A549 (cell line): ENCODE measurements around the gene GNAL.

ENCODE experiments used
- CBX8 ChIP-seq: fragments of 200-600 bp; sonication (generic); IDR thresholded peaks from 2 replicates; pipeline ENCODE4 v1.6.1; 2016
- CHD4 ChIP-seq: fragments of 200-600 bp; sonication (generic); IDR thresholded peaks from 2 replicates; pipeline ENCODE4 v1.6.1; 2016; ENCODE audit warnings: antibody characterized with exemption, mild to moderate bottlenecking, borderline replicate concordance
- CTCF ChIP-seq: fragments of >200 bp; sonication (Bioruptor Twin); formaldehyde crosslinking; IDR thresholded peaks from 3 replicates; pipeline ENCODE4 v1.5.1; 2016
- ESRRA ChIP-seq: fragments of 150-350 bp; IDR thresholded peaks from 2 replicates; pipeline ENCODE4 v1.6.1; 2014; ENCODE audit warnings: mild to moderate bottlenecking, low read length, borderline replicate concordance
- MAX ChIP-seq: IDR thresholded peaks from 2 replicates; pipeline ENCODE4 v1.6.1; 2012
- RAD21 ChIP-seq, 2 experiments: fragments of >200 bp in 1 of 2; sonication (Bioruptor Twin) in 1 of 2; formaldehyde crosslinking in 1 of 2; IDR thresholded peaks in 1 of 2; conservative IDR thresholded peaks in 1 of 2; 2 replicates in 1 of 2; 3 replicates in 1 of 2; pipeline ENCODE4 v1.6.1; 2012 to 2018; ENCODE audit warnings: inconsistent platforms in 1 of 2
- REST ChIP-seq: fragments of 200-600 bp; sonication (generic); IDR thresholded peaks from 2 replicates; pipeline ENCODE4 v1.6.1; 2016; ENCODE audit warnings: antibody characterized with exemption, mild to moderate bottlenecking, moderate library complexity

- no peak for TF ChIP-seq CTCF
- no peak for TF ChIP-seq ESRRA
- no peak for TF ChIP-seq RAD21 (conservative IDR thresholded peaks at IDR 0.05 in 1 of 2, IDR thresholded peaks at IDR 0.05 in 1 of 2)
- no peak for TF ChIP-seq CHD4
- TF ChIP-seq MAX = no peak
- TF ChIP-seq CBX8 = no peak
- no peak for TF ChIP-seq REST
Measured at GRCh38 chr18:11785444-11786055, 96.5 kb downstream of the GNAL start.
